Liver (tissue), 9 donors: Measurements from ENCODE around the gene CDKN2B-AS1. TPM values are rescaled to one million over a fixed set of nuclear protein-coding genes. Genes with fewer than 3 reads are reported as not detected.

Experiments
- DNase-seq: peaks from one replicate; pipeline ENCODE4 v3.0.0-alpha.2; 2017; ENCODE audit warnings: low spot score
- H3K27ac ChIP-seq, 2 donors: one replicate each; pipeline ENCODE4 v1.7.0; 2013; ENCODE audit warnings: inconsistent platforms in 2 of 2, low read length in 2 of 2, control low read depth in 1 of 2, low read depth in 1 of 2, mild to moderate bottlenecking in 1 of 2
- H3K27me3 ChIP-seq, 4 donors: one replicate each; pipeline versions ENCODE4 v1.6.1 to v1.7.0; 2013; ENCODE audit warnings: low read length in 3 of 4, inconsistent platforms in 1 of 4, mild to moderate bottlenecking in 1 of 4, moderate library complexity in 1 of 4; ENCODE audit not compliant: control insufficient read depth in 4 of 4, insufficient read depth in 4 of 4
- H3K36me3 ChIP-seq, 4 donors: one replicate each; pipeline versions ENCODE4 v1.6.1 to v1.7.0; 2013; ENCODE audit warnings: low read length in 3 of 4, mild to moderate bottlenecking in 3 of 4, low read depth in 1 of 4, moderate library complexity in 1 of 4; ENCODE audit not compliant: control insufficient read depth in 4 of 4, insufficient read depth in 3 of 4
- H3K4me1 ChIP-seq, 4 donors: one replicate each; pipeline versions ENCODE4 v1.6.1 to v1.7.0; 2013; ENCODE audit warnings: low read length in 3 of 4, mild to moderate bottlenecking in 3 of 4, moderate library complexity in 1 of 4; ENCODE audit not compliant: control insufficient read depth in 4 of 4, insufficient read depth in 4 of 4
- H3K4me3 ChIP-seq, 3 donors: one replicate each; pipeline versions ENCODE4 v1.6.1 to v1.7.0; 2013; ENCODE audit warnings: low read length in 3 of 3, control low read depth in 1 of 3, low read depth in 1 of 3, mild to moderate bottlenecking in 1 of 3
- H3K9ac ChIP-seq, 2 donors: one replicate each; pipeline ENCODE4 v1.7.0; 2013; ENCODE audit warnings: low read length in 2 of 2, mild to moderate bottlenecking in 2 of 2, moderate library complexity in 2 of 2, control low read depth in 1 of 2, low read depth in 1 of 2
- H3K9me3 ChIP-seq, 4 donors: one replicate each; pipeline versions ENCODE4 v1.6.1 to v1.7.0; 2013; ENCODE audit warnings: low read length in 3 of 4; ENCODE audit not compliant: control insufficient read depth in 4 of 4
- EGR1 ChIP-seq, 2 donors: IDR thresholded peaks; 2 replicates each; pipeline ENCODE4 v1.6.1; 2016 to 2018; ENCODE audit warnings: antibody characterized with exemption in 2 of 2, low read depth in 2 of 2
- FOXA1 ChIP-seq: IDR thresholded peaks from 2 replicates; pipeline ENCODE4 v1.6.1; 2016; ENCODE audit warnings: antibody characterized with exemption
- FOXA2 ChIP-seq: IDR thresholded peaks from 2 replicates; pipeline ENCODE4 v1.6.1; 2016; ENCODE audit warnings: antibody characterized with exemption
- GABPA ChIP-seq, 2 donors: IDR thresholded peaks in 1 of 2; conservative IDR thresholded peaks in 1 of 2; 2 replicates each; pipeline ENCODE4 v1.6.1; 2016; ENCODE audit warnings: antibody characterized with exemption in 2 of 2, mild to moderate bottlenecking in 1 of 2, moderate library complexity in 1 of 2
- HNF4A ChIP-seq, 2 donors: conservative IDR thresholded peaks; 2 replicates each; pipeline ENCODE4 v1.6.1; 2016; ENCODE audit warnings: antibody characterized with exemption in 2 of 2, mild to moderate bottlenecking in 2 of 2
- HNF4G ChIP-seq: IDR thresholded peaks from 2 replicates; pipeline ENCODE4 v1.6.1; 2016; ENCODE audit warnings: antibody characterized with exemption
- JUND ChIP-seq, 2 donors: IDR thresholded peaks; 2 replicates each; pipeline ENCODE4 v1.6.1; 2016; ENCODE audit warnings: antibody characterized with exemption in 2 of 2
- MAX ChIP-seq: IDR thresholded peaks from 2 replicates; pipeline ENCODE4 v1.6.1; 2016; ENCODE audit warnings: antibody characterized with exemption
- NR2F2 ChIP-seq: IDR thresholded peaks from 2 replicates; pipeline ENCODE4 v1.6.1; 2016; ENCODE audit warnings: antibody characterized with exemption
- RAD21 ChIP-seq, 2 donors: IDR thresholded peaks; 2 replicates each; pipeline ENCODE4 v1.6.1; 2016; ENCODE audit warnings: antibody characterized with exemption in 2 of 2, mild to moderate bottlenecking in 2 of 2
- RXRA ChIP-seq, 2 donors: IDR thresholded peaks; 2 replicates each; pipeline ENCODE4 v1.6.1; 2017 to 2018; ENCODE audit warnings: antibody characterized with exemption in 2 of 2, mild to moderate bottlenecking in 1 of 2
- SP1 ChIP-seq: IDR thresholded peaks from 2 replicates; pipeline ENCODE4 v1.6.1; 2018; ENCODE audit warnings: antibody characterized with exemption, mild to moderate bottlenecking
- TAF1 ChIP-seq: conservative IDR thresholded peaks from 2 replicates; pipeline ENCODE4 v1.6.1; 2016; ENCODE audit warnings: antibody characterized with exemption, mild to moderate bottlenecking
- YY1 ChIP-seq: IDR thresholded peaks from 2 replicates; pipeline ENCODE4 v1.6.1; 2016; ENCODE audit warnings: antibody characterized with exemption, mild to moderate bottlenecking
- WGBS: extraction: QIAGEN DNeasy Blood & Tissue Kit; methylation state at CpG from one replicate; pipeline ENCODE4 v1.1.7; 2013; 5-methylcytosine and 5-hydroxymethylcytosine counted together
- polyA plus RNA-seq, 2 donors: library from polyadenylated mRNA; stranded (reverse) in 1 of 2; unstranded in 1 of 2; fragments of 200-250 nt in 1 of 2; fragments of >200 nt in 1 of 2; fragmentation: Nextera tagmentation in 1 of 2; extraction: Ambion mirVana in 1 of 2; gene quantifications; one replicate each; pipeline versions ENCODE4 v1.2.1 to v1.2.3, GENCODE V29; 2013 to 2015
- total RNA-seq, 2 donors: library from RNA; depleted of rRNA; stranded (reverse); fragments of >200 nt; gene quantifications; one replicate each; pipeline ENCODE4 v1.2.3, GENCODE V29; 2014
- TF ChIP-seq, protein P1 (sequence below): IDR thresholded peaks from 2 replicates; pipeline ENCODE4 v1.6.1; 2016; ENCODE audit warnings: antibody characterized with exemption
- TF ChIP-seq, protein P2 (sequence below): IDR thresholded peaks from 2 replicates; pipeline ENCODE4 v1.6.1; 2016; ENCODE audit warnings: antibody characterized with exemption
- TF ChIP-seq, protein P3 (sequence below): fragments of 150-350 bp; IDR thresholded peaks from 2 replicates; pipeline ENCODE4 v1.5.1; 2017; ENCODE audit warnings: improper control_type of control experiment, low read depth, low read length; ENCODE audit not compliant: missing input control
- TF ChIP-seq, protein P4 (sequence below): IDR thresholded peaks from 2 replicates; pipeline ENCODE4 v1.6.1; 2016; ENCODE audit warnings: antibody characterized with exemption, mild to moderate bottlenecking
- donor health status: healthy.
- donor health status: healthy.
- donor health status: healthy.
- donor health status: healthy.
- donor health status: healthy.

The CDKN2B-AS1 gene
- total and polyA plus RNA-seq, 4 donors, result 0.08 to 0.42 TPM; not detected in 2

DNA sequence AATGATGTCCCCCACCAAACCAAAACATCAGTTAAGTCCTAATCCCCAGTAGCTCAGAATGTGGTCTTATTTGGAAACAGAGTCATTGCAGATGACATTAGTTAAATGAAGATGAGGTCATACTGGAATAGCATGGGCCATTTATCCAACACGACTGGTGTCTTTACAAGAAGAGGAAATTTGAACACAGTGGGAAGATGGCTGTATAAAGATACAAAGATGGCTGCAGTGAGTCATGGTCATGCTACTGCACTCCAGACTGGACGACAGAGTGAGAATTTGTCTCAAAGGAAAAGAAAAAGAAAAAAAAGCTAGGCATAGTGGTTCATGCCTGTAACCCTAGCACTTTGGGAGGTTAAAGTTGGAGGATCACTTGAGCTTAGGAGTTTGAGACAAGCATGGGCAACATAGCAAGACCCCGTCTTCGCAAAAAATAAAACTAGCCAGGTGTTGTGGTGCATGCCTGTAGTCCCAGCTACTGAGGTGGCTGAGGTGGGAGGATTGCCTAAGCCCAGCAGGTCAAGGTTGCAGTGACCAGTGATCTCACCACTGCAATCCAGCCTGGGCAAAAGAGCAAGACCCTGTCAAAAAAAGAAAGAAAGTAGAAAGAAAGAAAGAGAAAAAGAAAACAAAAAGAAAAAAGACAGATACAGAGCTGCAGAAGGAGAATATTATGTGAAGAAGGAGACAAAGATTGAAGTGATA is 144.5 kb downstream of the CDKN2B-AS1 start:
- TF ChIP-seq GABPA (IDR thresholded peaks at IDR 0.05 in 1 of 2, conservative IDR thresholded peaks at IDR 0.05 in 1 of 2) (no peak), HNF4G (no peak), FOXA2 (no peak), RAD21 (IDR thresholded peaks at IDR 0.05) (no peak), HNF4A (conservative IDR thresholded peaks at IDR 0.05) (no peak), FOXA1 (no peak), JUND (IDR thresholded peaks at IDR 0.05) (no peak), TAF1 (no peak), EGR1 (IDR thresholded peaks at IDR 0.05; ENCODE audit: low read depth in 2 of 2) (no peak), SP1 (no peak), MAX (no peak), NR2F2 (no peak), RXRA (IDR thresholded peaks at IDR 0.05) (no peak), YY1 (no peak)
- TF ChIP-seq, protein P1, sequence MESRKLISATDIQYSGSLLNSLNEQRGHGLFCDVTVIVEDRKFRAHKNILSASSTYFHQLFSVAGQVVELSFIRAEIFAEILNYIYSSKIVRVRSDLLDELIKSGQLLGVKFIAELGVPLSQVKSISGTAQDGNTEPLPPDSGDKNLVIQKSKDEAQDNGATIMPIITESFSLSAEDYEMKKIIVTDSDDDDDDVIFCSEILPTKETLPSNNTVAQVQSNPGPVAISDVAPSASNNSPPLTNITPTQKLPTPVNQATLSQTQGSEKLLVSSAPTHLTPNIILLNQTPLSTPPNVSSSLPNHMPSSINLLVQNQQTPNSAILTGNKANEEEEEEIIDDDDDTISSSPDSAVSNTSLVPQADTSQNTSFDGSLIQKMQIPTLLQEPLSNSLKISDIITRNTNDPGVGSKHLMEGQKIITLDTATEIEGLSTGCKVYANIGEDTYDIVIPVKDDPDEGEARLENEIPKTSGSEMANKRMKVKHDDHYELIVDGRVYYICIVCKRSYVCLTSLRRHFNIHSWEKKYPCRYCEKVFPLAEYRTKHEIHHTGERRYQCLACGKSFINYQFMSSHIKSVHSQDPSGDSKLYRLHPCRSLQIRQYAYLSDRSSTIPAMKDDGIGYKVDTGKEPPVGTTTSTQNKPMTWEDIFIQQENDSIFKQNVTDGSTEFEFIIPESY, result no peak
- TF ChIP-seq, protein P2, sequence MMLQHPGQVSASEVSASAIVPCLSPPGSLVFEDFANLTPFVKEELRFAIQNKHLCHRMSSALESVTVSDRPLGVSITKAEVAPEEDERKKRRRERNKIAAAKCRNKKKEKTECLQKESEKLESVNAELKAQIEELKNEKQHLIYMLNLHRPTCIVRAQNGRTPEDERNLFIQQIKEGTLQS, result no peak
- TF ChIP-seq, protein P3, sequence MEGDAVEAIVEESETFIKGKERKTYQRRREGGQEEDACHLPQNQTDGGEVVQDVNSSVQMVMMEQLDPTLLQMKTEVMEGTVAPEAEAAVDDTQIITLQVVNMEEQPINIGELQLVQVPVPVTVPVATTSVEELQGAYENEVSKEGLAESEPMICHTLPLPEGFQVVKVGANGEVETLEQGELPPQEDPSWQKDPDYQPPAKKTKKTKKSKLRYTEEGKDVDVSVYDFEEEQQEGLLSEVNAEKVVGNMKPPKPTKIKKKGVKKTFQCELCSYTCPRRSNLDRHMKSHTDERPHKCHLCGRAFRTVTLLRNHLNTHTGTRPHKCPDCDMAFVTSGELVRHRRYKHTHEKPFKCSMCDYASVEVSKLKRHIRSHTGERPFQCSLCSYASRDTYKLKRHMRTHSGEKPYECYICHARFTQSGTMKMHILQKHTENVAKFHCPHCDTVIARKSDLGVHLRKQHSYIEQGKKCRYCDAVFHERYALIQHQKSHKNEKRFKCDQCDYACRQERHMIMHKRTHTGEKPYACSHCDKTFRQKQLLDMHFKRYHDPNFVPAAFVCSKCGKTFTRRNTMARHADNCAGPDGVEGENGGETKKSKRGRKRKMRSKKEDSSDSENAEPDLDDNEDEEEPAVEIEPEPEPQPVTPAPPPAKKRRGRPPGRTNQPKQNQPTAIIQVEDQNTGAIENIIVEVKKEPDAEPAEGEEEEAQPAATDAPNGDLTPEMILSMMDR, result no peak
- TF ChIP-seq, protein P4, sequence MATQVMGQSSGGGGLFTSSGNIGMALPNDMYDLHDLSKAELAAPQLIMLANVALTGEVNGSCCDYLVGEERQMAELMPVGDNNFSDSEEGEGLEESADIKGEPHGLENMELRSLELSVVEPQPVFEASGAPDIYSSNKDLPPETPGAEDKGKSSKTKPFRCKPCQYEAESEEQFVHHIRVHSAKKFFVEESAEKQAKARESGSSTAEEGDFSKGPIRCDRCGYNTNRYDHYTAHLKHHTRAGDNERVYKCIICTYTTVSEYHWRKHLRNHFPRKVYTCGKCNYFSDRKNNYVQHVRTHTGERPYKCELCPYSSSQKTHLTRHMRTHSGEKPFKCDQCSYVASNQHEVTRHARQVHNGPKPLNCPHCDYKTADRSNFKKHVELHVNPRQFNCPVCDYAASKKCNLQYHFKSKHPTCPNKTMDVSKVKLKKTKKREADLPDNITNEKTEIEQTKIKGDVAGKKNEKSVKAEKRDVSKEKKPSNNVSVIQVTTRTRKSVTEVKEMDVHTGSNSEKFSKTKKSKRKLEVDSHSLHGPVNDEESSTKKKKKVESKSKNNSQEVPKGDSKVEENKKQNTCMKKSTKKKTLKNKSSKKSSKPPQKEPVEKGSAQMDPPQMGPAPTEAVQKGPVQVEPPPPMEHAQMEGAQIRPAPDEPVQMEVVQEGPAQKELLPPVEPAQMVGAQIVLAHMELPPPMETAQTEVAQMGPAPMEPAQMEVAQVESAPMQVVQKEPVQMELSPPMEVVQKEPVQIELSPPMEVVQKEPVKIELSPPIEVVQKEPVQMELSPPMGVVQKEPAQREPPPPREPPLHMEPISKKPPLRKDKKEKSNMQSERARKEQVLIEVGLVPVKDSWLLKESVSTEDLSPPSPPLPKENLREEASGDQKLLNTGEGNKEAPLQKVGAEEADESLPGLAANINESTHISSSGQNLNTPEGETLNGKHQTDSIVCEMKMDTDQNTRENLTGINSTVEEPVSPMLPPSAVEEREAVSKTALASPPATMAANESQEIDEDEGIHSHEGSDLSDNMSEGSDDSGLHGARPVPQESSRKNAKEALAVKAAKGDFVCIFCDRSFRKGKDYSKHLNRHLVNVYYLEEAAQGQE, result no peak
- Histone ChIP-seq H3K4me1 (no peaks in the 10 kb centered on the region), H3K9me3 (no peaks in the 10 kb centered on the region), H3K4me3 (no peak overlapping the region), H3K27me3 (no peaks in the 10 kb centered on the region), H3K36me3 (no peaks in the 10 kb centered on the region), H3K9ac (no peak overlapping the region), H3K27ac (no peak overlapping the region)
- DNase-seq, result no peak
- WGBS, result 95% methylated on average over 4 of the region's 4 CpGs
